Activated CD4-positive, alpha-beta T cell treated with anti-CD3 and anti-CD28 coated beads, Interleukin-2, amount 50 U/mL, for 24 hours (primary cell): ENCODE results near the gene CFI.
"Not testable (repeated sequence)": the region's sequence is repeated elsewhere in the genome, so short reads cannot be mapped to it uniquely, and the experiment has no call there.

Experiments
- DNase-seq, 2 donors: peaks; one replicate each; pipeline ENCODE4 v3.0.0-alpha.2; 2020; ENCODE audit warnings: low read depth in 1 of 2, low spot score in 1 of 2

Gene CFI

DNA sequence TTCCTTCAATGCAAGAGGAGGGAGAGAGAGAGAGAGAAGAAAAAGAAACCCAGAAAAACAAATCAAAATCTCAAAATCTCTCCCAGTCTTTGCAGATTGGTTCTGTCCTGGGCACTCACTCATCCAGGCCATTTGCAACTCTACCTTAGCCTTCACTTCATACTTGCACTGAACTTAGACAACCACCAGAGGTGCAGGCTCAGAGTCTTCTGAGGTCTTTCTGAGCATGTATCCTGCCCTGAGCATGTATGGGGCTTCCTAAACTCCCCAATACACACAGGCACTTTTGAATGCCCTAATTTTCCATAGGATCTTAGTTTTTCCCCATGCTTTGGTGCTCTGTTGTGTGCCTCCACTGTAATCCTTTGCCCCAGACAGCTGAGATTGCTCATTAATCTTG lies 2.9 kb downstream of the CFI start:
- DNase-seq = no peak

DNA sequence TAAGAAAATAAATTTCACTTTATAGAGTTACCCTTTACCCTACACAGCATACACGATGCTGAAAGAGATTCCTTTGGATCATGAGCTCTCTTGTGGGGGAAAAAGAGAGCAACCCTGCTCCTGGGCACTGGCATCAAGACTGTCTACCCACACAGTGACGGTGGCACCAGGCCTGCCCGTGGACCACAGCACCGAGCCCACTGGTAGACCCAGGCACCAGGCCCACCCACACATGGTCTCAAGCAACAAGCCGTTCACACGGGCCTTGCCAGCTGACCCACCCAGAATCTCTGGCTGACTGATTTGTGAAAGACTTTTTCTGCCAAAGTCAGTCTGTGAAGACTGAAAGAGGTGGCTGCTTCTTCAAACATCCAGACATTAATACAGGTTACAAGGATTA lies 6.7 kb downstream of the CFI start:
- no peak for DNase-seq

DNA sequence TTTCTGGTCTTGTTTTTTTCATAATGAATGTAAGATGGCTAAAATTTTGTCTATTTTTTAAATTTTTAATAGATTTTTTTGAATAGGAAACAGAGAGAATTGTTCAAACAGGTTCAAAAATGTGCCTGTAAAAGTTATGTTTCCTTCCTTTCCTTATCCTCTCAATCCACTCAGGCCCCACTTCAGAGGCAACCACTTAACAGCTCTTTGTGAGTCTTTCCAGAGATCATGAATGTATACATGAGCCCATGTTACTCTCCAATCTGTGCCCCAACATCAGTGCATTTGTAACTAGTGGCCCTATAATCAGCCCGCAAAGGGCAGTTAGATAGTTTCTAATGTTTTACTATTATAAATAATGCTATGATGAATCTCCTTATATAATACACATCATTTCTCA lies 14.0 kb downstream of the CFI start:
- no peak for DNase-seq

DNA sequence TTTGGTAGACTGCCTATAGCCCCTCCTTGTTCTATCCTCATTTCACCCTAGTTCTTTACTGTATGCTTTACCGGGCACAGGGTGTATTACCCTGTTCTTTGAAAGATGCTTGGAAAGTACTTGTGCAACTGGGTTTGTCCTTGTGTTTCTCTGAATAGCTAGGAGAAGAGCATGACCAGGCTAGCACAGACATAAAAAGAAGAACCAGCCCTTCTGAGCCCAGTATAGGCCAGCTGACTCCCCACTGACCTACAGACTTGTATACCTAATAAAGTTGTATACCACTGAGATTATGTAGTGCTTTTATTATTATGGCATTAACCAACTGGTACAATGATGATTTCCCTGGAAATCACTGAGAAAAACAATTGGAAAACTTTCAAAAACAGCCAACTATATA lies 15.0 kb downstream of the CFI start:
- no peak for DNase-seq

DNA sequence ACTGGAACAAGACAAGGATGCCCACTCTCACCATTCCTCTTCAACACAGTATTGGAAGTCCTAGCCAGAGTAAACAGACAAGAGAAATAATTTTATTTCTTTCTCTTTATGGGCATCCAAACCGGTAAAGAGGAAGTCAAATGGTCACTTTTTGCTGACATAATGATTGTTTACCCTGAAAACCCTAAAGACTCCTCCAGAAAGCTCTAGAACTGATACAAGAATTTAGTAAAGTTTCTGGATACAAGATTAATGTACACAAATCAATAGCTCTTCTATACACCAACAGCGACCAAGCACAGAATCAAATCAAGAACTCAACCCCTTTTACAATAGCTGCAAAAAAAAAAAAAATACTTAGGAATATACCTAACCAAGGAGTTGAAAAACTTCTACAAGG lies 19.7 kb downstream of the CFI start:
- not testable (repeated sequence) for DNase-seq

DNA sequence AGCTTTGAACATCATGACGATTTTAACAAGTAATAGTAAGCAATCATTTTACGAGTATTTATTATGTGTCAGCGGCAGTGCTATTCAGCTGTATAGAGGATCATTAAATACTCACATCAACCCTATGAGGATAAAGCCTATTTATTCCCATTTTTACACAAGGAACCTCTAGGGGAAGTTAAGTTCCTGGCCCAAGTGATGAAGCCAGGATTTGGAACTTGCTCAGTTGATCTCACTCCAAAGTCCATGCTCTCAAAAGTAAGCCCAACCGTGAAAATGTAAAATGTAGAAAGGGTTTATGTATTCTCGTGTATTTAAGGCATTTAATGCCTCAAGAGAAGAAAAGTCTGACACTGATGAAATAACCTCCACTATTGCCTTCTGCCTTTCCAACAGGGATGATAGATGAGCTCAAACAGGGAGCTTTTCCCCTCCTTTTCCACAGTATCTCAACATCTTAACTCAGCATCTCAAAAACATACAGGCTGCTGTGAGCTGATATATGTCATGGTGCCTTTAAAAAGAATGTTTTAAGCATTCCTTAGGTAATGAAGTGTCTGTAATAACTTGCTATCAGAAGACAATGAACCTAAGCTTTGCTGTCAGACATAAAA lies 36.9 kb downstream of the CFI start:
- DNase-seq = no peak

DNA sequence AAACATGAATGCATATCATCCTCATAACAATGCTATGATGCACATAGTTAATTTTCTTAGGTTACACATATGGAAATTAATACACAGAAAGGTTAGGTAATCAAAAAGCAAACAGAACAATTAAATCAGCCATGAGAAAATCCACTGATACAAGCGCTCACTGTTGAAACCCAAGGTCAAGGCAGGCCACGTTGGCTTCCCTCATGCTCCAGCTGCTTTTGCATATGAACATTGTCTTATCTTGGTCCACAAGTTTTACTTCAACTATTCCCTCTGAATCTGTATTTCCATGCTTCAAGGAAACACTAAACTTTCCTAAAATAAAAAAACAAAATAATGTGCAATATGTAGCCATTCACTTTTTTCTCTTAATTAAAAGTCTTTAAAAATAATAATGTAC lies 37.4 kb downstream of the CFI start:
- no peak for DNase-seq

DNA sequence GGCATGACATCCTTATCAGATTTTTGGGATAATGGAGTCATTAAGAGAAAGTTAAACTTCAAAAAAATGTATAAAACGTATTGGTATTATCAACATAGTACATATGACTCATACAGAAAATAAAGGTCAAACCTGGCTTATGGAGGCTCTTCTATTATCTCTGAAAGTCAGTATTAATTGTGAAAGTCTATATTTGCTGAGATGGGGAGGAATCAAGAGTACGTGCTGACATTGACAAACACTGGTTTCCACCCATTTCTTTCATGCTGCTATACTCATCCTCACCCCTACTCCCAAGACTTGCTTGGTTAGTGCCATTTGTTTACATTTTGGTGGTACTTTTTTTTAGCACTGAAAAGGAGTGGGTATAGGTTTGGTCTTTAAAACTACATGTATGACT lies 41.1 kb downstream of the CFI start:
- DNase-seq = no peak

DNA sequence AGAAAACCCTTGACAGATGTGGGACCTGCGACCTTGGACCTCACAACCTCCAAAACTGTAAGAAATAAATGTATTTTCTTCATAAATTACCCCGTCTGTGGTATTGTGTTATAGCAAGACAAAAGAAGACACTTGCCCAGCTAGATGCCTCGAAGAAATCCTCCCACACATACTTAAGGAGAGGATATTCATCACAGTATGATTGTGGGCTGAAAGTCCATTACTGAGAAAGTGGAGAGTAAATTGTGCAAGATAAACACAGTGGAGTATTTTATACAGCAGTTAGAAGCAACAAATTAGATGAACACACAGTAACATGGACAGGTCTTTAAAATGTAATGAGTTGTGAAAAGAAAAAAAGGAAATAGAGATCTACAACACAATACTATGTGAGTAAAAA lies 46.1 kb downstream of the CFI start:
- DNase-seq = no peak

DNA sequence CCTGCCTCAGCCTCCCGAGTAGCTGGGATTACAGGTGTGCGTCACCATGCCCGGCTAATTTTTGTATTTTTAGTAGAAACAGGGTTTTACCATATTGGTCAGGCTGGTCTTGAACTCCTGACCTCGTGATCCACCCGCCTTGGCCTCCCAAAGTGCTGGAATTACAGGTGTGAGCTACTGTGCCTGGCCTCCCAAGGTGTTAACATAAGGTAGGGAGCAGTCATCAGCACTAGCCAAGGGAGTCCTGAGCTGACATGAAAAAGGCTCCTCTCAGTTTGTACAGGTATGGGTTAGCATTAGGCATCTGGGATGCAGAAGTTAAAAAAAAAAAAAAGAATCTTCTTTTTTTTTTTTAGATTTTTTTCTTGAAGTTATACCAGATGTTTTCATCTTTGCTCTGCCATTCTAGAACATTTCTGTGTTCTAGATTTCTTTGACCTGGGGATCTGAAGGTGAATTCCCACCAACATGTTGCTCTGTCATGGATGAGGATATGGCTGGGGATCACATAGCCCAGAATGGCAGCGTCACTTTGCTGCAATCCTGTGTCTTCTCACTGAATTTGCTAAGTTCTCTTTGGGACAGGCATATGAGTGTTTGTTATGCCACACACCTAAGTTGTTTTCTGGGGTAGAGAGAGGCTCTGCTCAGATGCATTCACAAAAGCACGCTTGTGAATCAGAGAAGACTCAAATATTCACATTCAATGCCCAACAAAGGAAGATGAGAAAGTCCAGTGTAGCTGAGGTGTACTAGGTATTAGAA lies 47.5 kb downstream of the CFI start:
- no peak for DNase-seq

DNA sequence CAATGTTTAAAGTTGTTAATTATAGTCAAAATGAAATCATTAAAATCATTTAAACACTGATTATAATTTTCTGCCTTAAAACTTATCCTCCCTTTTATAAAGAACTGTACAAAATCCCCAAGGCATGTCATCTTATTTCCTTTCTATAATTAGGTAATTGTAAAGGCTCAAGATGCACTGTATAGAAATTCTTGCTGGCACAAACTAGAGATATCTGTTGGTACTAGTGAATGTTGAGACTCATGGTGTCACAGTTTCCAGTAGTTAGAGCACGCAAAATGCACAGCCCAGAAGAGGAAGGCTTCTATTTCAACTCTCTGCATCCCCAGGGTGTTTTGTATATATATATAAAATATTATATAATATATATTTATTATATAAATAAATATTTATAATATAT lies 49.3 kb downstream of the CFI start:
- DNase-seq = no peak

DNA sequence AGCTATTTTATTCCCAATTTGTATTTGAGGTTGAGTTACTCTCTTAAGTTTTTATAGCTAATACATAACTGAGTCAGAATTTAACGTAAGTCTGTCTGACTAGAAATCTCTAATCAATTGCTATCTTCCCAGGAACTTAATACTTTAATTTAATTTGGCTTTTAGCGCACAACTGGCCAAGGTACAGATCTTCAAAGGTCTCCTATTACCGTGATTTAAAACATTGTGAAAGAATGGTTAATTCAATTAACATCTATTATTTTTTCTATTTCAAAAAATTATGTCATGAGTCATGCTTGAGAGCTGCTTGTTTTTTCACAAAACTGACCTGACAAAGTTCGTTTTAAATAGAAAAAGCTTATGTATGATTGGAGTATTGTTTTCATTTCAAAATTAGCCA lies 49.9 kb downstream of the CFI start:
- DNase-seq = no peak

DNA sequence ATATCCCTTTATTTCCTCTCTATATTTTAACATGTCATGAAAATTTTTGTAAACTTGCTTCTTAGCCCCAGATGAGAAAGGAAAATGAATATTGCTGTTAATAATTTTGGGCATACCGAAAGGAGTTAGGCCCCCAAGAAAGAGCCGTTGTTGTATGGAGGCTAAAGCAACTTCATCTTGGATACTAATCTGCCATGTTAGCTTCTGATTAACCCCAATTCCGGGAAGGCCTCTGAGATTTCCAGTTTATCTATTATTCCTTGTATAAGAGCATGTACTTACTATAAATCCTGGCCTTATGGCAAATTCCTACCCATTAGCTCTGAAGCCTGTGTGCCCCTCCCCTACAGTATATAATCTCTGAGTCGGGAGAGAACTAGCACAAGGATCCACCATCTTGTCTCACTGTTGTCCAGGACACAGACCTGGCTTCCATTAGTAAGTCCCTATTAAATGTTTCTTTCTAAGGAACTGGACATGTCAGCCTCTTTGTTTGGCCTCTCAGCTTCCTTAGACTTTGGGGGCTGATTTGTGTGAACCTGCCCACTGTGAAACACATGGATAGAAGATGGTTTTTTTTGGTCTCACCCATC lies 51.1 kb downstream of the CFI start:
- no peak for DNase-seq

DNA sequence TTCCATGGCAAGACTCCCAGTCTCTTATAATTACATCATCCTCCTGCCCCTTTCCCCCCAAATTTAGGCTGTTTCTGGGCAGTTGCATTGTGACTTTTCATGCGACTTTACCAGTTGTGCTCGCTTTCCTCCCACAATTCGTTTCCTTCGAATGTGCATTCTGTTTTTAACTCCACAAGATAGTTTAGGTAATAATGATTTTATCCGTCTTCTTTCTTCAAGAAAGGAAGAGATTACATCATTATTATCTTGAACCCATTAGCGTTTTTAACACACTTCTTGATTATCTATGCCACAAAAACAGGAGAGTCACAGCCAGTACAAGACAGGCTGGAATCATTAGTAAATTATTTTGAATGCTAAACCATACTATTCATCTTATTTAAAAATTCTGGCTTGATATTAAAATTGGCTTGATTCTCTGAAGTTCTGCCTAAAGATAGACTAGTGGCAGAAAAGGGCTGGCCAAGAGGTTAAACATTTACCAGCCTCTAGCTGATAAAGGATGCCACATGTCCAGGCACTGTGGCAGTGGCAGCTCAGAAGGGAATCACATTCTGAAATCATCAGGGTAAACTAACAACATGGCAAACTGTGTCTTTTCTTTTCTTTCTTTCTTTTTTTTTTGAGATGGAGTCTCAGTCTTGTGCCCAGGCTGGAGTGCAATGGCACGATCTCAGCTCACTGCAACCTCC lies 52.3 kb downstream of the CFI start:
- DNase-seq = no peak

DNA sequence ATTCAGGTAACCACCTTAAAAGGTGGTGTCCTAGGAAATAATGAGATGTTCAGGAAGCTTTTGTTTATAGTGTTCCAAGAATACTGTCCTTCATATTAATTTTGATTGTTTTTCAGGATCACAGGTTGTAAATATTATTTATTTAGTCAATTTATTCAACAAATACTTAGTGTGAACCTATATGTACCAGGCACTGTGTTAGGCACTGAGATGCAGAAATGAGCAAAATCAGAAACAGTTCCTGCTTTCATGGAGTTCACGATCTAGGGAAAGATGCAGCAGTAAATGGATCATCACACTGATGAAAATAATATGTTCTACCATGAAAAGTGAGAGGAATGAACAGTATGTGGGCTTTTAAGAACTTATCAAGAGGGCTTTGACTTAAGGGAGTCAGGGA lies 53.7 kb downstream of the CFI start:
- DNase-seq = no peak

DNA sequence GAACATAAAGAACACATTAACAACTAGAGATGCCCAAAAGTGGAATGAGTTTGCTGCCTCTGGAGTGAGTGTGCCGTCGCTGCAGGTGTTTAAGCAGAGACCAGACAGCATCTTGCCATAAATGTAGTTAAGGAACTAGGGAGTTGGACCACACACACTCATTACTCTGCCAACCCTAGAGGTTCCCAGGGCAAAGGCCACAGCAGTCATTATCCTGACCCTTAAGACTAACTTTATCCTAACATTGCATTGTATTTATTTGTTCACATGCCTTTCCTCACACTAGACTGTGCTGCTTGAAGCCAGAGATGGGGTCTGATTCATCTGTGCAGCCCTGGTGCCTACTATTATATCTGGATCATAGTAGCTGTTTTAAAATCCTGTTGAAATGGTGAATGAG lies 55.1 kb downstream of the CFI start:
- no peak for DNase-seq

DNA sequence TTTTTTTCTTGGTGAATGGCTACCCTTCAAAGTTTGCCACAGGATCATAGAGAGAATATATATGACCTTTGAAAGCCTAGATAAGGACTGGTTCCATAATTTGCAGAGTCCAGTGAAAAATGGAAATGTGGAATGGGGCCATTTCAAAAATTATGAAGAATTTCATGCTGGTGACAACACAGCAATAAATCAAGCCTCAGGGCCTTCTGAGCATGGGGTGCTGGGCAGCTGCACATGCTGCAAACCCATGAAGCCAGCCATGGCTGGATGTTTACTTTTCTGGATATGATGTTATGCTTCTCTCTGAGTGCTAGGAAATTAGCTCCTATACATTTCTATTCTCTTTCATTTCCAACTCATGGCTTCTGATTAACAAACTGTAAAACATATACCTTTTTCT lies 56.0 kb downstream of the CFI start:
- no peak for DNase-seq

DNA sequence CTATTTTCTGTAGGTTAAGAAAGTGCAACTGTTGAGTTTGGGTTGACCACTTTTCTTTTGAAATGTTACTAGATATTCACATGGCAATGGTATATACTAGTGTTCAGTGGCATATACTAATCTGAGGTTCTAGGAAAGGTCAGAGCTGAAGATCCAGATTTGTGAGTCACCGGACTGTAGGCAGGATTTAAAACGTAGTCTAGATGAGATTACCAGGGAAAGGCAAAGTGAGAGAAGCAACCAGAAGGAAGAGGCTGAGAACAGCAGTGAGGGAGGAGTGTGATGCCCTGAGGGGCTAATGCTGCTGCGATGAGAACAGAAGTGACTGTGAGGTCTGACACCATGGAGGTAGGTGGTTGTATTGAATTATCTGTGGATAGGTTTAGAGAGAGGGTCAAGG lies 62.3 kb downstream of the CFI start:
- DNase-seq = no peak

DNA sequence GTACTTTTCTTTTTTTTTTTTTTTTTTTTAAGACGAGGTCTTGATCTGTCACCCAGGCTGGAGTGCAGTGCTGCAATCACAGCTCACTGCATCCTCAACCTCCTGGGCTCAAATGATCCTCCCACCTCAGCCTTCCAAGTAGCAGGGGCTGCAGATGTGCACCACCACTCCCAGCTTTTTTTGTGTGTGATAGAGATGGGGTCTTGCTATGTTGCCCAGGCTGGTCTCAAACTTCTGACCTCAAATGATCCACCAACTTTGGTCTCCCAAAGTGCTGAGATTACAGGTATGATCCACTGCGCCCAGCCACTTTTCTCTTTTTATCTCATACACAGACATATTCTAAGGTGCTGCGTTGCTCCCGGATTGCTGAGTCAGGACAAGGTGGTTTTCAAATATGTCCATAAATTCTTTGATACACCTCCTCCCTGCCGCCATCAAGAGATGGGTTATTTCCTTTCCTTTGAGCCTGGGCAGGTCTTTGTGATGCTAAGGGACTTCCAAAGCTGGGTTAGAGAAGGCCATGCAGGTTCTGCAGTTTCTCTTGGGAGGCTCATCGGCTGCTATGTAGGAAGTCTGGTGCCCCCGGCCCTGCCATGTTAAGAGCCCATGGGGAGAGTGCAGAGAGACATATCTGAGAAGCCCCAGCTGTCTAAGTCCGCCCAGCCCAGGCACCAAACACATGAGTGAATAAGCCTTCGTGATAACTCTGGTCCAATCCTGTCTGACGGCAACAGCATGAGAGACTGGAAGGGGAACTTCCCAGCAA lies 63.5 kb downstream of the CFI start:
- DNase-seq = no peak

DNA sequence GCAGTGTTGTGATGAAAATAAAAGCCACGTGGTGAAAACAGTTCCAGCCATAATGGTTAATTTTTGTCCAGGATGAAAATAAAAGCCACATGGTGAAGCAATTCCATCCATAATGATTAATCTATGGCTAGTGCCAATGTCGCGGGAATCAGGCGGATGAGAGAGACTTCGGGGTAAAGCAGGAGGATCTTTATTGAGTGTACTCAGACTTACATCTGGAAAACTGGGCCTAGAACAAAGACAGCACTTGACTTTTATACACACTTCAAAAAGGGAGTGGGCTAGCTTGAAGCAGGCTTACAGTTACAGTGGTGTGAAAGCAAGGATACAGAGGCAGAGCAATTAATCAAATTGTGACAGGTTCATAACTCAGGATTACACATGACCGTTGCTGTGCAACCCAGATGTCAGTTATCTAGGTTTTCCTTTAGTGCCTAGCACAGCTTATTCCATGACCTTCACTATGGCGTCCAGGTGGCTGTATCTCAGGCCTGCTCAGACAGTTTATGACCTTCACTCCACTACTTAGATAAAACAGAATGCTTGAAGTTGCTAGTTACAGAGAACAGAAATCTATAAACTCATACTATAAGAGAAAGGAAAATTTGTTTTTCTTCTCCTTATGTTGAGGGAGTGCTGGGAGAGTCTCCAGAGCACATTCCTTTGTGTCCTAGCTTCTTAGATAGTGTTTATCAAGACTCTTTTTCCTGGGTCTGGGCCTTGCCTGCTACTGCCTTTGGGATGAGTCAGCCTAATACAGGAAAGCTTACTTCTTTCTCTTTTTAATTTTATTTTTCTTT lies 66.0 kb downstream of the CFI start:
- no peak for DNase-seq

DNA sequence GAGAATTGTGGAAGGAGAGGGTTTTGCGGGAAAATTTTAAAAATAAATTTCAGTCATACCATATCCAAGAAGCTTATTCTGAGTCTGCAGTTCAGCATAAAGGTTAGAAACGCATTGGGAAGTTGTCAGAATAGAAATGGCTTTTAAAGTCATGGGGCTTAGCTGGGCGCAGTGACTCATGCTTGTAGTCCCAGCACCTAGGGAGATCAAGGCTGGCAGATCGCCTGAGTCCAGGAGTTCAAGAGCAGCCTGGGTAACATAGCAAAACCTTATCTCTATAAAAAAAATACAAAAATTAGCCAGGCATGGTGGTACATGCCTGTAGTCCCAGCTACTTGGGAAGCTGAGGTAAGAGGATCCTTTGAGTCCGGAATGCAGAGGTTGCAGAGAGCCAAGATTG lies 68.1 kb downstream of the CFI start:
- no peak for DNase-seq
